Measurements from ENCODE around the gene MPZL2.

MPZL2 gene

DNA sequence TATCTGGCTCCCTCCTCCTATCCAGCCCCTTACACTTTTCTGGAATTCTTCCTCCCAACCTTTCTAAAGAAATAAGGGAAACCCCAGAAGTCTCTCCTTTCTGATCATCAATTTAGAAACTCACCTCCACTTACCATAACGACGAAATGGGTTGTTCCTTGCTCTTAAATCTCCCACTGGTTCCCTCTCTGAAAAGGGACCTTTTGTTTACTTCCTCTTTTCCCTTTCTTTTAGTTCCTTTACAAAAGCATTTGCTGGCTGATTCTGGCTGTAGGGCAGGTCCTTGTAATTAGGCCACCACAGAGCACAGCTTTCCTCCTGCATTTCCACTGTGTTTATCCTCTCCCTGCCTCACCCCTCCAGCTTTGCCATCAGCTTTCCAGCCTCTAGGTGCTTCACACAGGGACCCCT is 51.3 kb downstream of the MPZL2 start:
- TF ChIP-seq, protein P1, sequence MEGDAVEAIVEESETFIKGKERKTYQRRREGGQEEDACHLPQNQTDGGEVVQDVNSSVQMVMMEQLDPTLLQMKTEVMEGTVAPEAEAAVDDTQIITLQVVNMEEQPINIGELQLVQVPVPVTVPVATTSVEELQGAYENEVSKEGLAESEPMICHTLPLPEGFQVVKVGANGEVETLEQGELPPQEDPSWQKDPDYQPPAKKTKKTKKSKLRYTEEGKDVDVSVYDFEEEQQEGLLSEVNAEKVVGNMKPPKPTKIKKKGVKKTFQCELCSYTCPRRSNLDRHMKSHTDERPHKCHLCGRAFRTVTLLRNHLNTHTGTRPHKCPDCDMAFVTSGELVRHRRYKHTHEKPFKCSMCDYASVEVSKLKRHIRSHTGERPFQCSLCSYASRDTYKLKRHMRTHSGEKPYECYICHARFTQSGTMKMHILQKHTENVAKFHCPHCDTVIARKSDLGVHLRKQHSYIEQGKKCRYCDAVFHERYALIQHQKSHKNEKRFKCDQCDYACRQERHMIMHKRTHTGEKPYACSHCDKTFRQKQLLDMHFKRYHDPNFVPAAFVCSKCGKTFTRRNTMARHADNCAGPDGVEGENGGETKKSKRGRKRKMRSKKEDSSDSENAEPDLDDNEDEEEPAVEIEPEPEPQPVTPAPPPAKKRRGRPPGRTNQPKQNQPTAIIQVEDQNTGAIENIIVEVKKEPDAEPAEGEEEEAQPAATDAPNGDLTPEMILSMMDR (IDR thresholded peaks at IDR 0.05; ENCODE audit: poor library complexity, severe bottlenecking) = no peak
- H3K4me3 ChIP-seq (ENCODE audit: severe bottlenecking) = no peak overlapping the region
- no peaks in the 10 kb centered on the region for H3K9me3 ChIP-seq (ENCODE audit: severe bottlenecking)
- no peaks in the 10 kb centered on the region for H3K4me1 ChIP-seq (ENCODE audit: insufficient read depth, poor library complexity, severe bottlenecking)
- DNase-seq (ENCODE audit: low spot score) (no peak), ATAC-seq (ENCODE audit: low read depth) (no peak)
- no peaks in the 10 kb centered on the region for H3K36me3 ChIP-seq (ENCODE audit: low read depth)
- H3K27ac ChIP-seq (ENCODE audit: poor library complexity, severe bottlenecking) = no peak overlapping the region
- H3K27me3 ChIP-seq (ENCODE audit: insufficient read depth, poor library complexity, severe bottlenecking) = no peaks in the 10 kb centered on the region

DNA sequence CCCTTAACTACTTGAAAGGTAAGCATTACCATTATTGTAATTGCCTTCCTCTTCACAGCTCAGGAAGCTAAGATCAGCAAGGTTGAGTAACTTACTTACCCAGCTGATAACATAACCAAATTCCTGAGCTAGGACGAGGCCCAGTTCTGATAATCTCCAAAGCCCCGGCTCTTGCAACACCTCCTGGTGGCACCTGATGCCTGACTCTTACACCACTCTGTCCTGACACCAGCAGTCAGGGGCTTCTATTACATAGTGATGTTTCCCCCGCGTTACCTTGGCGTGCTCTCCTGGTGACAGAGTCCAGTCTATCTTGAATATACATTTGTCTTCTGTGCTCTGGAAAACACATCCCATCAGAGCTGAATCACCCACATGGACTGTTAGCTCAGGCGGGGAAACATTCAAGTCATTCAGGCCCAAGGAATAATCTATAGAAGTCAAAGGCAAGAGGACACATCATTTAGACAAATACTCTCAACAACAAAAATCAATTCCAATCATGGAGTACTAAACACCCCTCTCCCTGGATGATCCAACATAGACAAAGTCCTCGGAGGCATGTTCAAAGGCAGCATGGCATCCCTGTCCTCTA is 51.9 kb downstream of the MPZL2 start:
- Histone ChIP-seq H3K27me3 (ENCODE audit: insufficient read depth, poor library complexity, severe bottlenecking) (no peaks in the 10 kb centered on the region), H3K4me1 (ENCODE audit: insufficient read depth, poor library complexity, severe bottlenecking) (no peaks in the 10 kb centered on the region), H3K27ac (ENCODE audit: poor library complexity, severe bottlenecking) (no peak overlapping the region), H3K4me3 (ENCODE audit: severe bottlenecking) (no peak overlapping the region), H3K36me3 (ENCODE audit: low read depth) (no peaks in the 10 kb centered on the region), H3K9me3 (ENCODE audit: severe bottlenecking) (no peaks in the 10 kb centered on the region)
- ATAC-seq (ENCODE audit: low read depth) (no peak), DNase-seq (ENCODE audit: low spot score) (no peak)
- TF ChIP-seq, protein P1 (IDR thresholded peaks at IDR 0.05; ENCODE audit: poor library complexity, severe bottlenecking) = no peak

DNA sequence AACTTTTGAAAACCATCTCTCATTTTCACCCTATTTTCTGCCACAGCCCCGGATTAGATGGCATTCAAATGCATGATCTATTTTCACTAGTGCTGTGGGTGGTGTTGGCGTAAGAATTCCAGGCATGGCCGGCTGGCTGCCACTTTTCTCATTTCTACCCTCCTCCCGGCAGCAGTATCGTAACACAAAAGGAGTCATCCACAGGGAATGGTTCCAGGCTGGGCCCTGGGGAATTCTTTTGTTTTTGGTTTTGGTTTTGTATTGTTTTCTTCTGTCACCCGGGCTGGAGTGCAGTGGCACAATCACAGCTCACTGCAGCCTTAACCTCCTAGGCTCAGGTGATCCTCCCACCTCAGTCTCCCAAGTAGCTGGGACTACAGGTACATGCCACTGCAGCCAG is 53.1 kb downstream of the MPZL2 start:
- H3K9me3 ChIP-seq (ENCODE audit: severe bottlenecking) = no peaks in the 10 kb centered on the region
- no peak overlapping the region for H3K27ac ChIP-seq (ENCODE audit: poor library complexity, severe bottlenecking)
- no peaks in the 10 kb centered on the region for H3K27me3 ChIP-seq (ENCODE audit: insufficient read depth, poor library complexity, severe bottlenecking)
- DNase-seq (ENCODE audit: low spot score) (no peak), ATAC-seq (ENCODE audit: low read depth) (no peak)
- TF ChIP-seq, protein P1 (IDR thresholded peaks at IDR 0.05; ENCODE audit: poor library complexity, severe bottlenecking) = no peak
- no peak overlapping the region for H3K4me3 ChIP-seq (ENCODE audit: severe bottlenecking)
- H3K36me3 ChIP-seq (ENCODE audit: low read depth) = no peaks in the 10 kb centered on the region
- no peaks in the 10 kb centered on the region for H3K4me1 ChIP-seq (ENCODE audit: insufficient read depth, poor library complexity, severe bottlenecking)

DNA sequence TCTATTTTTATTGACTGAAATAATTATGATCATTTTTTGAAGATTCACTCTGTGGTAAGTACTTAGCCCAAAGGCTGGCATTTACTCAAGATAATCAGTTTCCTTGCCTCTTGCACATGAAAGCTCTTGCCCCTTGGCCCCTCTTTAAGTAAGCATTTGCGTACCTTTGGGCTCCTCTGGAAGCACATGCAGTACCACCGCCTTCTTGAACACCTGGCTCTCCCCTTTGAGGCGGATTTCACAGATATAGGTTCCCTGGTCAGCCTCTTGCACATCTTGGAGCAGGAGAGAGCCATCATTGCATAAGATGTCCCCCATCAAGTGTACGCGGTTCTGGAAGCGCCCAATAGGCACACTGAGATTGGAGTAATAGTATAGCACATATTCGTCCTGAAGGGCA is 53.8 kb downstream of the MPZL2 start:
- no peaks in the 10 kb centered on the region for H3K36me3 ChIP-seq (ENCODE audit: low read depth)
- no peak overlapping the region for H3K27ac ChIP-seq (ENCODE audit: poor library complexity, severe bottlenecking)
- TF ChIP-seq, protein P1 (IDR thresholded peaks at IDR 0.05; ENCODE audit: poor library complexity, severe bottlenecking) = no peak
- H3K9me3 ChIP-seq (ENCODE audit: severe bottlenecking) = no peaks in the 10 kb centered on the region
- no peaks in the 10 kb centered on the region for H3K4me1 ChIP-seq (ENCODE audit: insufficient read depth, poor library complexity, severe bottlenecking)
- ATAC-seq (ENCODE audit: low read depth) (no peak), DNase-seq (ENCODE audit: low spot score) (no peak)
- H3K27me3 ChIP-seq (ENCODE audit: insufficient read depth, poor library complexity, severe bottlenecking) = no peaks in the 10 kb centered on the region
- no peak overlapping the region for H3K4me3 ChIP-seq (ENCODE audit: severe bottlenecking)

DNA sequence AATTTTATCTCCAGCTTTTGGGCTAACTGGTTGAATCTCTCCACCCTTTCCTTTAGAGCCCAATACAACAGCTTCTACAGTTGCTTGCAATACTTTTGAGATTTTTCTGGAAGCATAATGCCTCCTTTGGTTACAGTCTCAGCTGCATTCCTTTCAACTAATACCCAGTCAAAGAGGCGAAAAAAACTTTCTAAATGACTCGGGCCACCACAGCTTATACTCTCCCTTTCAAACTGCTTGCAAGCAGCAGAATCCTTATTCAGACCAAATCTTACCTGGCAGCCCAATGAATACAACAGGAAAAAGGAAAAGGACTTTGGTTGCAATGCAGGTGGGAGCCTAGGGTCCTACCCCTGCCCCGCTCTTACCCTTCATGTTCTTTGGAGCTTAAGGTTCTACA is 55.1 kb downstream of the MPZL2 start:
- Histone ChIP-seq H3K36me3 (ENCODE audit: low read depth) (no peaks in the 10 kb centered on the region), H3K4me1 (ENCODE audit: insufficient read depth, poor library complexity, severe bottlenecking) (no peaks in the 10 kb centered on the region), H3K4me3 (ENCODE audit: severe bottlenecking) (no peak overlapping the region), H3K9me3 (ENCODE audit: severe bottlenecking) (no peaks in the 10 kb centered on the region), H3K27ac (ENCODE audit: poor library complexity, severe bottlenecking) (no peak overlapping the region), H3K27me3 (ENCODE audit: insufficient read depth, poor library complexity, severe bottlenecking) (no peaks in the 10 kb centered on the region)
- no peak for DNase-seq (ENCODE audit: low spot score)
- TF ChIP-seq, protein P1 (IDR thresholded peaks at IDR 0.05; ENCODE audit: poor library complexity, severe bottlenecking) = no peak
- no peak for ATAC-seq (ENCODE audit: low read depth)

All from RWPE2 (cell line).